Liver (tissue), 9 donors: ENCODE results near the gene POLA1. TPM values are rescaled to one million over a fixed set of nuclear protein-coding genes. Genes with fewer than 3 reads are reported as not detected.
A peak's percentile ranks its signal among the peaks of the same experiment; 100 is the strongest.

ENCODE experiments used
- DNase-seq: peaks from one replicate; pipeline ENCODE4 v3.0.0-alpha.2; 2017; ENCODE audit warnings: low spot score
- H3K27ac ChIP-seq, 2 donors: one replicate each; pipeline ENCODE4 v1.7.0; 2013; ENCODE audit warnings: inconsistent platforms in 2 of 2, low read length in 2 of 2, control low read depth in 1 of 2, low read depth in 1 of 2, mild to moderate bottlenecking in 1 of 2
- H3K27me3 ChIP-seq, 4 donors: one replicate each; pipeline versions ENCODE4 v1.6.1 to v1.7.0; 2013; ENCODE audit warnings: low read length in 3 of 4, inconsistent platforms in 1 of 4, mild to moderate bottlenecking in 1 of 4, moderate library complexity in 1 of 4; ENCODE audit not compliant: control insufficient read depth in 4 of 4, insufficient read depth in 4 of 4
- H3K36me3 ChIP-seq, 4 donors: one replicate each; pipeline versions ENCODE4 v1.6.1 to v1.7.0; 2013; ENCODE audit warnings: low read length in 3 of 4, mild to moderate bottlenecking in 3 of 4, low read depth in 1 of 4, moderate library complexity in 1 of 4; ENCODE audit not compliant: control insufficient read depth in 4 of 4, insufficient read depth in 3 of 4
- H3K4me1 ChIP-seq, 4 donors: one replicate each; pipeline versions ENCODE4 v1.6.1 to v1.7.0; 2013; ENCODE audit warnings: low read length in 3 of 4, mild to moderate bottlenecking in 3 of 4, moderate library complexity in 1 of 4; ENCODE audit not compliant: control insufficient read depth in 4 of 4, insufficient read depth in 4 of 4
- H3K4me3 ChIP-seq, 3 donors: one replicate each; pipeline versions ENCODE4 v1.6.1 to v1.7.0; 2013; ENCODE audit warnings: low read length in 3 of 3, control low read depth in 1 of 3, low read depth in 1 of 3, mild to moderate bottlenecking in 1 of 3
- H3K9ac ChIP-seq, 2 donors: one replicate each; pipeline ENCODE4 v1.7.0; 2013; ENCODE audit warnings: low read length in 2 of 2, mild to moderate bottlenecking in 2 of 2, moderate library complexity in 2 of 2, control low read depth in 1 of 2, low read depth in 1 of 2
- H3K9me3 ChIP-seq, 4 donors: one replicate each; pipeline versions ENCODE4 v1.6.1 to v1.7.0; 2013; ENCODE audit warnings: low read length in 3 of 4; ENCODE audit not compliant: control insufficient read depth in 4 of 4
- FOXA1 ChIP-seq: IDR thresholded peaks from 2 replicates; pipeline ENCODE4 v1.6.1; 2016; ENCODE audit warnings: antibody characterized with exemption
- HNF4A ChIP-seq, 2 donors: conservative IDR thresholded peaks; 2 replicates each; pipeline ENCODE4 v1.6.1; 2016; ENCODE audit warnings: antibody characterized with exemption in 2 of 2, mild to moderate bottlenecking in 2 of 2
- HNF4G ChIP-seq: IDR thresholded peaks from 2 replicates; pipeline ENCODE4 v1.6.1; 2016; ENCODE audit warnings: antibody characterized with exemption
- JUND ChIP-seq, 2 donors: IDR thresholded peaks; 2 replicates each; pipeline ENCODE4 v1.6.1; 2016; ENCODE audit warnings: antibody characterized with exemption in 2 of 2
- NR2F2 ChIP-seq: IDR thresholded peaks from 2 replicates; pipeline ENCODE4 v1.6.1; 2016; ENCODE audit warnings: antibody characterized with exemption
- RAD21 ChIP-seq, 2 donors: IDR thresholded peaks; 2 replicates each; pipeline ENCODE4 v1.6.1; 2016; ENCODE audit warnings: antibody characterized with exemption in 2 of 2, mild to moderate bottlenecking in 2 of 2
- RXRA ChIP-seq, 2 donors: IDR thresholded peaks; 2 replicates each; pipeline ENCODE4 v1.6.1; 2017 to 2018; ENCODE audit warnings: antibody characterized with exemption in 2 of 2, mild to moderate bottlenecking in 1 of 2
- SP1 ChIP-seq: IDR thresholded peaks from 2 replicates; pipeline ENCODE4 v1.6.1; 2018; ENCODE audit warnings: antibody characterized with exemption, mild to moderate bottlenecking
- TAF1 ChIP-seq: conservative IDR thresholded peaks from 2 replicates; pipeline ENCODE4 v1.6.1; 2016; ENCODE audit warnings: antibody characterized with exemption, mild to moderate bottlenecking
- whole genome bisulfite sequencing: extraction: QIAGEN DNeasy Blood & Tissue Kit; methylation state at CpG from one replicate; pipeline ENCODE4 v1.1.7; 2013; 5-methylcytosine and 5-hydroxymethylcytosine counted together
- polyA plus RNA-seq, 2 donors: library from polyadenylated mRNA; stranded (reverse) in 1 of 2; unstranded in 1 of 2; fragments of 200-250 nt in 1 of 2; fragments of >200 nt in 1 of 2; fragmentation: Nextera tagmentation in 1 of 2; extraction: Ambion mirVana in 1 of 2; gene quantifications; one replicate each; pipeline versions ENCODE4 v1.2.1 to v1.2.3, GENCODE V29; 2013 to 2015
- total RNA-seq, 2 donors: library from RNA; depleted of rRNA; stranded (reverse); fragments of >200 nt; gene quantifications; one replicate each; pipeline ENCODE4 v1.2.3, GENCODE V29; 2014
- TF ChIP-seq, protein P1 (sequence below): IDR thresholded peaks from 2 replicates; pipeline ENCODE4 v1.6.1; 2016; ENCODE audit warnings: antibody characterized with exemption
- TF ChIP-seq, protein P2 (sequence below): fragments of 150-350 bp; IDR thresholded peaks from 2 replicates; pipeline ENCODE4 v1.5.1; 2017; ENCODE audit warnings: improper control_type of control experiment, low read depth, low read length; ENCODE audit not compliant: missing input control
- TF ChIP-seq, protein P3 (sequence below): IDR thresholded peaks from 2 replicates; pipeline ENCODE4 v1.6.1; 2016; ENCODE audit warnings: antibody characterized with exemption, mild to moderate bottlenecking
- TF ChIP-seq, protein P4 (sequence below): IDR thresholded peaks from 2 replicates; pipeline ENCODE4 v1.6.1; 2016; ENCODE audit warnings: antibody characterized with exemption
- TF ChIP-seq, protein P5 (sequence below): IDR thresholded peaks from 2 replicates; pipeline ENCODE4 v1.6.1; 2016; ENCODE audit warnings: antibody characterized with exemption
- donor health status: healthy.
- donor health status: healthy.
- donor health status: healthy.
- donor health status: healthy.
- donor health status: healthy.

POLA1 gene
- total and polyA plus RNA-seq, 4 donors, result 0.93 to 12.7 (median 4.3) TPM

DNA sequence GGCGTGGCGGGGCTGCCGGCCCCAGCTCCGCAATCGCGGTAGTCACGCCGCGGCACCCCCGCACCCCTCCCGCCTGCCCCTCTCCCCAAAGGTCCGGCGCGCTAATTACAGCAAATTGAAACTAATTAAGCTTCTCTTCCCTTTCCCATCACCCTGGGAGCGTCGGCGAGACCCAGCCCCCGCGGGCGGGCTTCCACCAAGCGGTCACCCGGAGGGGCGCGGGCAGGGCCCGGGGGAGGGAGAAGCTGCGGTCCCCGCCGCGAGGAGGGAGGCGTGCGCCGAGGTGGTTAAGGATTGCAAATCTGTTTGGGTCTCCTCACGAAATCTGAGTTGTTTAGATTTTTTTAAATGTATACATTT lies 308.9 kb downstream of the POLA1 start:
- DNase-seq, result no peak
- Histone ChIP-seq H3K4me1 (peaks cover 7 to 32% (median 14%) of the 10 kb centered on the region in 4 donors), H3K36me3 (no peaks in the 10 kb centered on the region), H3K4me3 (peak overlapping the region in 1 of 3 donors; percentile 38), H3K27me3 (peaks cover 0 to 16% (median 0%) of the 10 kb centered on the region in 4 donors), H3K9ac (no peak overlapping the region), H3K27ac (no peak overlapping the region), H3K9me3 (no peaks in the 10 kb centered on the region)
- no peak for TF ChIP-seq FOXA1
- no peak for TF ChIP-seq JUND (IDR thresholded peaks at IDR 0.05)
- no peak for TF ChIP-seq RXRA (IDR thresholded peaks at IDR 0.05)
- TF ChIP-seq, protein P1, sequence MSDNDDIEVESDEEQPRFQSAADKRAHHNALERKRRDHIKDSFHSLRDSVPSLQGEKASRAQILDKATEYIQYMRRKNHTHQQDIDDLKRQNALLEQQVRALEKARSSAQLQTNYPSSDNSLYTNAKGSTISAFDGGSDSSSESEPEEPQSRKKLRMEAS, result no peak
- TF ChIP-seq, protein P2, sequence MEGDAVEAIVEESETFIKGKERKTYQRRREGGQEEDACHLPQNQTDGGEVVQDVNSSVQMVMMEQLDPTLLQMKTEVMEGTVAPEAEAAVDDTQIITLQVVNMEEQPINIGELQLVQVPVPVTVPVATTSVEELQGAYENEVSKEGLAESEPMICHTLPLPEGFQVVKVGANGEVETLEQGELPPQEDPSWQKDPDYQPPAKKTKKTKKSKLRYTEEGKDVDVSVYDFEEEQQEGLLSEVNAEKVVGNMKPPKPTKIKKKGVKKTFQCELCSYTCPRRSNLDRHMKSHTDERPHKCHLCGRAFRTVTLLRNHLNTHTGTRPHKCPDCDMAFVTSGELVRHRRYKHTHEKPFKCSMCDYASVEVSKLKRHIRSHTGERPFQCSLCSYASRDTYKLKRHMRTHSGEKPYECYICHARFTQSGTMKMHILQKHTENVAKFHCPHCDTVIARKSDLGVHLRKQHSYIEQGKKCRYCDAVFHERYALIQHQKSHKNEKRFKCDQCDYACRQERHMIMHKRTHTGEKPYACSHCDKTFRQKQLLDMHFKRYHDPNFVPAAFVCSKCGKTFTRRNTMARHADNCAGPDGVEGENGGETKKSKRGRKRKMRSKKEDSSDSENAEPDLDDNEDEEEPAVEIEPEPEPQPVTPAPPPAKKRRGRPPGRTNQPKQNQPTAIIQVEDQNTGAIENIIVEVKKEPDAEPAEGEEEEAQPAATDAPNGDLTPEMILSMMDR, result no peak
- no peak for TF ChIP-seq RAD21 (IDR thresholded peaks at IDR 0.05)
- WGBS, result 5% methylated on average over 33 of the region's 33 CpGs

DNA sequence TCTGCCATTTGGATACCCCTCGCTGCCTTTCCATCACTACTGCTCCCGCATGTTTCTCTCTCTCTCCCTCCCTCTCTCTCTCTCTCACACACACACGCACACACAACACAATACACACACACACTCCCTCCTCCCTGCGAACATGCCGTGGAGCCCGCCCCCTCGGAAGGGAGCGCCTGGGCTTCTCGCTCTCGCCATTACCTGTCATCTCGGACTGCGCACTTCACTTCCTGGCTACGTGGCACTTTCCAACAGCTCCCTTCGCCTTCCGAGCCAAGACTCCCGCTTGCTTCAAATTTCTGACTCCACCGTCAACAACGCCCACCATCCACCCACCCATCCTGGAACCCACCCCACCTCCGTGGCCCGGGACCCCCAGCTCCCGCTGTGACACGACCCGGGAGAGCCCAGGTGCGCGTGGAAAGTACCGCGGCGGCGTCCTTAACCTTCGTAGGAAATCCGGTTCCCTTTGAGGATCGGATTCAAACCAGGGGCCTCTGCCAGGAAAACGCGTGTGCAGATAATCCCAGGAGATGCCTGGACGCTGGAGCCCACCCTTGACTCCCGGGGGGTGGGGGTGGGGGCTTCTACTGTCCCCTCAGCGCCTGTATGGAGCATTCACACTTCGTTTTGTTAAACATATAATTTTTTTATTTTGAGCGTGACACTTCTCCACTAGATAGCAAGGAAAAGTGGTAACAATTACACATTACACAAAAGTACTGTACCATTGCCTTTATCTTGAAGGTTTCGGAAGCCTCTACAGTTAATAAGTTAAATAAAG lies 309.5 kb downstream of the POLA1 start:
- peaks cover 7 to 32% (median 14%) of the 10 kb centered on the region in 4 donors for H3K4me1 ChIP-seq
- no peaks in the 10 kb centered on the region for H3K36me3 ChIP-seq
- H3K9me3 ChIP-seq, result no peaks in the 10 kb centered on the region
- peaks cover 0 to 19% (median 2%) of the 10 kb centered on the region in 4 donors for H3K27me3 ChIP-seq
- DNase-seq, result no peak
- 9% methylated on average over 40 of the region's 40 CpGs for WGBS
- peak overlapping the region in 1 of 3 donors; percentile 38 for H3K4me3 ChIP-seq
- TF ChIP-seq SP1 (no peak), HNF4A (conservative IDR thresholded peaks at IDR 0.05) (no peak), JUND (IDR thresholded peaks at IDR 0.05) (no peak), HNF4G (no peak), NR2F2 (no peak), FOXA1 (no peak), TAF1 (no peak)
- TF ChIP-seq, protein P2, result no peak
- TF ChIP-seq, protein P3, sequence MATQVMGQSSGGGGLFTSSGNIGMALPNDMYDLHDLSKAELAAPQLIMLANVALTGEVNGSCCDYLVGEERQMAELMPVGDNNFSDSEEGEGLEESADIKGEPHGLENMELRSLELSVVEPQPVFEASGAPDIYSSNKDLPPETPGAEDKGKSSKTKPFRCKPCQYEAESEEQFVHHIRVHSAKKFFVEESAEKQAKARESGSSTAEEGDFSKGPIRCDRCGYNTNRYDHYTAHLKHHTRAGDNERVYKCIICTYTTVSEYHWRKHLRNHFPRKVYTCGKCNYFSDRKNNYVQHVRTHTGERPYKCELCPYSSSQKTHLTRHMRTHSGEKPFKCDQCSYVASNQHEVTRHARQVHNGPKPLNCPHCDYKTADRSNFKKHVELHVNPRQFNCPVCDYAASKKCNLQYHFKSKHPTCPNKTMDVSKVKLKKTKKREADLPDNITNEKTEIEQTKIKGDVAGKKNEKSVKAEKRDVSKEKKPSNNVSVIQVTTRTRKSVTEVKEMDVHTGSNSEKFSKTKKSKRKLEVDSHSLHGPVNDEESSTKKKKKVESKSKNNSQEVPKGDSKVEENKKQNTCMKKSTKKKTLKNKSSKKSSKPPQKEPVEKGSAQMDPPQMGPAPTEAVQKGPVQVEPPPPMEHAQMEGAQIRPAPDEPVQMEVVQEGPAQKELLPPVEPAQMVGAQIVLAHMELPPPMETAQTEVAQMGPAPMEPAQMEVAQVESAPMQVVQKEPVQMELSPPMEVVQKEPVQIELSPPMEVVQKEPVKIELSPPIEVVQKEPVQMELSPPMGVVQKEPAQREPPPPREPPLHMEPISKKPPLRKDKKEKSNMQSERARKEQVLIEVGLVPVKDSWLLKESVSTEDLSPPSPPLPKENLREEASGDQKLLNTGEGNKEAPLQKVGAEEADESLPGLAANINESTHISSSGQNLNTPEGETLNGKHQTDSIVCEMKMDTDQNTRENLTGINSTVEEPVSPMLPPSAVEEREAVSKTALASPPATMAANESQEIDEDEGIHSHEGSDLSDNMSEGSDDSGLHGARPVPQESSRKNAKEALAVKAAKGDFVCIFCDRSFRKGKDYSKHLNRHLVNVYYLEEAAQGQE, result no peak
- TF ChIP-seq, protein P4, sequence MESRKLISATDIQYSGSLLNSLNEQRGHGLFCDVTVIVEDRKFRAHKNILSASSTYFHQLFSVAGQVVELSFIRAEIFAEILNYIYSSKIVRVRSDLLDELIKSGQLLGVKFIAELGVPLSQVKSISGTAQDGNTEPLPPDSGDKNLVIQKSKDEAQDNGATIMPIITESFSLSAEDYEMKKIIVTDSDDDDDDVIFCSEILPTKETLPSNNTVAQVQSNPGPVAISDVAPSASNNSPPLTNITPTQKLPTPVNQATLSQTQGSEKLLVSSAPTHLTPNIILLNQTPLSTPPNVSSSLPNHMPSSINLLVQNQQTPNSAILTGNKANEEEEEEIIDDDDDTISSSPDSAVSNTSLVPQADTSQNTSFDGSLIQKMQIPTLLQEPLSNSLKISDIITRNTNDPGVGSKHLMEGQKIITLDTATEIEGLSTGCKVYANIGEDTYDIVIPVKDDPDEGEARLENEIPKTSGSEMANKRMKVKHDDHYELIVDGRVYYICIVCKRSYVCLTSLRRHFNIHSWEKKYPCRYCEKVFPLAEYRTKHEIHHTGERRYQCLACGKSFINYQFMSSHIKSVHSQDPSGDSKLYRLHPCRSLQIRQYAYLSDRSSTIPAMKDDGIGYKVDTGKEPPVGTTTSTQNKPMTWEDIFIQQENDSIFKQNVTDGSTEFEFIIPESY, result no peak
- TF ChIP-seq, protein P5, sequence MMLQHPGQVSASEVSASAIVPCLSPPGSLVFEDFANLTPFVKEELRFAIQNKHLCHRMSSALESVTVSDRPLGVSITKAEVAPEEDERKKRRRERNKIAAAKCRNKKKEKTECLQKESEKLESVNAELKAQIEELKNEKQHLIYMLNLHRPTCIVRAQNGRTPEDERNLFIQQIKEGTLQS, result no peak
- no peak overlapping the region for H3K27ac ChIP-seq
- H3K9ac ChIP-seq, result no peak overlapping the region
